Measurements from ENCODE around the gene TRIM45.

DNA sequence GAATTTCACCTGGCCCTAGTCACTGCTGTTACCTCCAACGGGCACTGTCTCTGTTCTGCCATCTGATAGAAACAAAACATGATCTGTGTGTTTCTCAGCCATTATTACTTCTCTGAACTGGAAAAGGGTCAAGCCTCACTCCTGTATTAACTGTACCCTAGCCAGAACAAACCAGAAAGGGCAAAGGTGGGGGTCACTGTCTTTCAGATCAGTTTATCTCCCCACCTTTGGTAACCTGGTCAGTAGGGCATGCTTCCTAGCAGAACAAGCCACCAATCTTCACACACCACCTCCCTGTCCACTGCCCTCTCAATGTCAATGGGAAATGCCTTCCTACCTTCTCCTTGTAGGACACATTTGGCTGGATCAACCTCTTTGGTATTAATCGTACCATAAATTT lies 3.9 kb downstream of the TRIM45 start:
- TF ChIP-seq, protein P1, sequence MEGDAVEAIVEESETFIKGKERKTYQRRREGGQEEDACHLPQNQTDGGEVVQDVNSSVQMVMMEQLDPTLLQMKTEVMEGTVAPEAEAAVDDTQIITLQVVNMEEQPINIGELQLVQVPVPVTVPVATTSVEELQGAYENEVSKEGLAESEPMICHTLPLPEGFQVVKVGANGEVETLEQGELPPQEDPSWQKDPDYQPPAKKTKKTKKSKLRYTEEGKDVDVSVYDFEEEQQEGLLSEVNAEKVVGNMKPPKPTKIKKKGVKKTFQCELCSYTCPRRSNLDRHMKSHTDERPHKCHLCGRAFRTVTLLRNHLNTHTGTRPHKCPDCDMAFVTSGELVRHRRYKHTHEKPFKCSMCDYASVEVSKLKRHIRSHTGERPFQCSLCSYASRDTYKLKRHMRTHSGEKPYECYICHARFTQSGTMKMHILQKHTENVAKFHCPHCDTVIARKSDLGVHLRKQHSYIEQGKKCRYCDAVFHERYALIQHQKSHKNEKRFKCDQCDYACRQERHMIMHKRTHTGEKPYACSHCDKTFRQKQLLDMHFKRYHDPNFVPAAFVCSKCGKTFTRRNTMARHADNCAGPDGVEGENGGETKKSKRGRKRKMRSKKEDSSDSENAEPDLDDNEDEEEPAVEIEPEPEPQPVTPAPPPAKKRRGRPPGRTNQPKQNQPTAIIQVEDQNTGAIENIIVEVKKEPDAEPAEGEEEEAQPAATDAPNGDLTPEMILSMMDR (IDR thresholded peaks at IDR 0.05), result no peak
- TF ChIP-seq POLR2A (IDR thresholded peaks at IDR 0.05), result no peak
- no peak for TF ChIP-seq EP300 (IDR thresholded peaks at IDR 0.05)

Data from stomach (tissue), 4 donors.